Activated CD8-positive, alpha-beta memory T cell treated with anti-CD3 and anti-CD28 coated beads, Interleukin-2, amount 50 U/mL, for 24 hours (primary cell): ENCODE results near the gene RAD51D.
"Not testable (repeated sequence)": the region's sequence is repeated elsewhere in the genome, so short reads cannot be mapped to it uniquely, and the experiment has no call there.

ENCODE experiments used
- DNase-seq: peaks from one replicate; pipeline ENCODE4 v3.0.0-alpha.2; 2020; ENCODE audit errors: extremely low read depth

The RAD51D gene

DNA sequence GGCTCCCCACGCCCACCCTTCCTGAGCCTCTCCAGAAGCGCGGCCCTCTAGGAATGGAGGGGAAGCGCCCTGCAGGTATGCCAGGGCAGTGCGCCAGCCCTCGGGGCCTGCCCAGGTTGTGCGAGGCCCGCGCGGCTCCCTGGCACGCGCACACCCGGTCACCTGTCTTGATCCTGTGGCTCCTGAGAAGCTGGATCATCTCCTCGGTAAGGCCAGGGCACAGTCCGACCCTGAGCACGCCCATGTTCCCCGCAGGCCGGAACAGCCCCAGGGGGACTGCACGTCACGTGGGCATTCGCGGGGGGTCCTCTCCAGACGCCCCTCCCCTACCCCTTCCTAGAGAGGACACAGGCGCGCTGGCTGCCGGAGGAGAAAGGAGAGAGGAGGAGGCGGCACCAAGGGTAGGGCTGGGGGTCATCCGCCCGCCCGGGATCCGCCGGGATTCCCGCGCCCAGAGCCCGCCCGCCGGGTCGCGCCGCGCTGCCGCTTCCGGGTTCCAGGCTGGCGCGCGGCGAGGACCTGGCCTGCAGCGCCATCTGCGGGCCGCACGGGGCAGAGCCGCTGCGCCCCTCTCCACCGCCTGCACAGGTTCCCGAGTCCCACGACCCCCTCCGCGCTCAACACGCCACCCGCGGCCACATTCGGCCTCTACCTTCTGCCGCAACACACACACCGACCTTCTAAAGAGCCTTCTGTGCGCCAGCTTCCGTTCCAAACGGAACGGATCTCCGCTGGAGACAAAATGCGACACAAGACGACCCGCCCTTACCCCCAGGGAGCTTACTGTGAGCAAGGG, at the start of gene RAD51D:
RAD51D (minus strand) TSS at position 491 of the 796 bp plus-strand sequence; CDS start at position 244, 247 bp downstream.
- DNase-seq = peak; percentile 12

GRCh38 chr17:35167666-35168065, 48.0 kb upstream of the RAD51D start:
- no peak for DNase-seq

- no peak for DNase-seq
These were observed 47.4 kb upstream of the RAD51D start for GRCh38 chr17:35167046-35167445.

DNA sequence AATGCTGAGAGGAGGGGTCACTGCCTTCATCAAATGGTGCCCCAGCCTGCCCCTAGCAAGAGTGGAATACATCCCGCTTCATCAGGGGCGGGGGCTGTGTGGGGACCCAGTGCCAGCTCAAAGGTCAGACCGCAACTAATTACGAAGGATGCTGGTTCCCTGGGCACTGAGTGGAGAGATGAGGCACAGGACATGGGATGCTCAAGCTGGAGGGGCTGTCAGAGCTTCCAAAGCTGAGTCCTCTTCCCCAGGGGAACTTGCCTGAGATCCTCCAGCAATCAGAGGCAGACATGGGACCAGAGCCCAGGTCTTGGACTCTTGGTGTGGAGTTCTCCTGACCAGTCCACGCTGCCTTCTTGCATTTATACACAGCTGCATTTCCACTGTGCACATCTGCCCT, 46.9 kb upstream of the RAD51D start:
- DNase-seq = no peak

- DNase-seq = no peak
These were observed 45.1 kb upstream of the RAD51D start for GRCh38 chr17:35164716-35165115.

DNA sequence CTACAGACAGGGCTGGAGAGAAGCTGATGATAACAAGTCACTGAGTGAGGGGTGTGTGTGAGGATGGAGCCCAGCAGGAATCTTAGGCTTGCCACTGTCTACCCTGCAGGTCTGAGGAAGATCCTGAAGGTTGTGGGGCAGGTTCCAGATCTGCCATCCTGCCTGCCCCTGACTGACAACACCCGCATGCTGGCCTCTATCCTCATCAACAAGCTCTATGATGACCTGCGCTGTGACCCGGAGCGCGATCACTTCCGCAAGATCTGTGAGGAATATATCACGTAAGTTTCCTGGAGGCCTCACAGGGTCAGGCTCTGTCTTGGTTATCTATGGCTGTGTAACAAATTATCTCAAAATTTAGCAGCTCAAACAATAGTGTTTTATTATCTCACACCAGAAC, 44.2 kb upstream of the RAD51D start:
- DNase-seq = no peak

GRCh38 chr17:35162755-35163154, 43.1 kb upstream of the RAD51D start:
- no peak for DNase-seq

- DNase-seq = no peak
These were observed 41.7 kb upstream of the RAD51D start for GRCh38 chr17:35161281-35161761.

DNA sequence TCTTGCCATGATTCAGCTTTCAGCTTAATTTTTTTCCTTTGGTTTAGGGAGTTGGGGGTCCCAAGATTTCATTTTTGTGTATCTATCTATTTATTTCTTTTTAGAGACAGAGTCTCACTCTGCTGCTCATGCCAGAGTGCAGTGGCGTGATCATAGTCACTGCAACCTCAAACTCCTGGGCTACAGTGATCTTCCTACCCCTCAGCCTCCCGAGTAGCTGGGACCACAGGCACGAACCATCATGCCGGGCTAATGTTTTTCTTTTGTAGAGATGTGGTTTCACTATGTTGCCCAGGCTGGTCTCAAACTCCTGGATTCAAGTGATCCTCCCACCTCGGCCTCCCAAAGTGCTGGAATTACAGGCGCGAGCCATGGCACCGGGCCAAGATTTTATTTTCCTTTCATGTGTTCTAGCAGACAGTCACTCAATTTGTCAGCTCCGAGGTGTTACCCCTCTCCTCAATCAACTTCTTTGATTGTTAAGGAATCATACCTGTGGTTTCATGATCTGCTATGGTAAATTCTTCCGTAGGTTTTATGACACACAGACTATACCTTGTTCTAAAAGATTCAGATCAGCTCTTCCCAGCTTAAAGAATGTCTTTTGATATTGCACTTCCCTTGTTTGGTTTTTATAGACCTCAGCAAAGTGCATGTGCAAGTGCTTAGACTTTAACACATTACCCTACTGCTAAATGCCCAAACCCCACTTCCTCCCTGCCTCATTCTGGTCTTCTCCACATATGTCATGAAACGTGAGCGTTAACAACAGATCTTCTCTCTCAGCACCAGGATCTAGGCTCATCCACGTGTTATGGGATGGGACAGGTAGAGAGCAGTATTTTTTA, 40.9 kb upstream of the RAD51D start:
- no peak for DNase-seq

DNA sequence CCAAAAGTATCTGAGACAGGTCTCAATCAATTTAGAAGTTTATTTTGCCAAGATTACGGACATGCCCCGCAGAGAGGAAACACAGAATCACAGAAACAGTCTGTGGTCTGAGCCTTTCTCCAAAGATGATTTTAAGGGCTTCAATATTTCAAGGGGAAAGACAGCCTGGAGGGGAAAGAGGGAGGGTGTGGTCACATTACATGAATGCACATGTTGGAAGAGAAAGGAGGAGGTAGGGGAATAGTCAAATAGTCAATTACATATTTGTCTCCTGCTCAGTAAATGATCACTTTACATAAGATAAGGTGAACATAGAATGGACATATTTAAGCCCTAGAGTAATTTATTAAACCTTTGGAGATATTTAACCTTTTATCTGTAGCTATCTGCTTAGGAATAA, 40.3 kb upstream of the RAD51D start:
- DNase-seq = no peak

DNA sequence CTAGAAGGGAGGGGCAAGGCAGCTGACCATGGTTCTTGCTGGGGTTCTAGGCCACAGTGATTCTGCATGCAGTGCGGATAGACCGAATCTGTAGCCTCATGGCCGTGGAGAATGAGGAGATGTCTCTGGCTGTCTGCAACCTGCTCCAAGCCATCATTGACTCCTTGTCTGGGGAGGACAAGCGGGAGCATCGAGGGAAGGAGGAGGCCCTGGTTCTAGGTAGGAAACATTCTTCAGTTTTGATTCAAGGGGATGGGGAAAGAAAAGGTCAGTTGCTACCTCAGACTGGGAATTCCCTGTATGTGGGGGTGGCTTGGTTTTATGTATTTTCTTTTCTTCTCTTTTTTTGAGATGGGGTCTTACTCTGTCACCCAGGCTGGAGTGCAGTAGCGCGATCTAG, 35.6 kb upstream of the RAD51D start:
- no peak for DNase-seq

DNA sequence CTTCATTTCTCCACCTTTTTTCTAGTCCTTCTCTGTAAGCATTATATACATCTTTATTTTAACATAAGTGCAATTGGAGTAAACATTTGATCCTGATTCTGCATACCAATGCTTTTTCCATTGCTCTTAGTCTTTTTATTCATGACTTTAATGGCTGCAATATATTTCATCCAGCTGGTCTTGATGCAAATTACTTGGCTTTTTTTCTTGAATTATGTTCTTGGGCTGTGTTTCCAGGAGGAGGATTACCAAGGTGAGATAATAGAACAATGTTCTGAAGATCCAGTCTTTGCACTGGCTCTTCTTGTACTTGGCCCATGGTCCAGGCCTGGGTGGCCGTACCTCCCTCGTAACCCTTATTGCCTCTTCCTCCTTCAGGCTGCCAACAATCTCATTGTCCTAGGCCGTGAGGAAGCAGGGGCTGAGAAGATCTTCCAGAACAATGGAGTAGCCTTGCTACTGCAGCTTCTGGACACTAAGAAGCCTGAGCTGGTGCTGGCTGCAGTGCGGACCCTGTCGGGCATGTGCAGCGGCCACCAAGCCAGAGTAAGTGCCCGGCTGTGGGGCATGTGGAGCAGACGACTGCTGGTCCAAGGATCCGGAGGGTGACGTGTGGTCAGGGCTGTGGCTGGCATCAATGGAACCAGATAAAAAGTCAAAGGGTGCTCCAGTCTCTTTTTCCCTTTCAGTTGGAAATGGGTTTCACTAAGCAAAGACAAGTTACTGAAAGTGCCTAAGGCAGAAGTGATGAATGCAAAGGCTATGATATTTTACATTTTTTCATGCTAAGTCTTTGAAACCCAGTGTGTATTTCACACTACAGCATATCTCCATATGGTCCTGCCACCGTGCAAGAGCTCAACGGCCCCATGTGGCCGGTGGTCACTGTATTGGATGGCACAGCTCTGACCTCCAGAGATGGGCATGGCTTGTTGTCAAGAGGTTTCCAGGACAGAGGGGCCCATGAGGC, 34.8 kb upstream of the RAD51D start:
- DNase-seq = no peak

GRCh38 chr17:35152421-35153140, 32.9 kb upstream of the RAD51D start:
- no peak for DNase-seq

- not testable (repeated sequence) for DNase-seq
These were observed 31.4 kb upstream of the RAD51D start for GRCh38 chr17:35151080-35151479.

DNA sequence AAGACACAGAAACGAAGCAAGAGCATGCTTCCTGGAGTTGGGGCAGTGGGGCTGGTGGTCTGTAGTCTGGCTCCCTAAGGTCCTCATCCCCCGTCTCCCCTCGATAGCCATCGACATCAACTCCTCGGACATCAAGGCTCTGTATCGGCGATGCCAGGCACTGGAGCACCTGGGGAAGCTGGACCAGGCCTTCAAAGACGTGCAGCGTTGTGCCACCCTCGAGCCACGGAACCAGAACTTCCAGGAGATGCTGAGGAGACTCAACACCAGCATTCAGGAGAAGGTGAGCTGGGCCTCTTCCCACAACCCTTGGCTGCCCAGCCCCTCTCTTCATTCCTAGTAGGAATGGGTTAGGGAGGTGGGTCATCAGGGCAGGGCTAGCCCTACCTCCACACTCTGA, 30.3 kb upstream of the RAD51D start:
- no peak for DNase-seq

DNA sequence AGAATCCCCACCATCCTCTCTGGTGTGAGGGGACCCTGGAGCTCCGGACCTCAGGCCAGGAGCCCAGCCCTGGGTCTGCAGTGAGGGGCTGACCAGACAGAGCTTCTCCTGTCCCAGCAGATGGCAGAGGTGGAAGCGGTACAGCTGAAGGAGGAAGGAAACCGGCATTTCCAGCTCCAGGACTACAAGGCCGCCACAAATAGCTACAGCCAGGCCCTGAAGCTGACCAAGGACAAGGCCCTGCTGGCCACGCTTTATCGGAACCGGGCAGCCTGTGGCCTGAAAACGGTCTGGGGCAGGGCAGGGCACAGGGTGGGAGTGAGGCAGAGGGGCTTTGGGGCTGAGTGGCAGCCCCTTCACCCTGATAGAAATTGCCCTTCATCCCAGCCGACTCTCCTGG, 28.5 kb upstream of the RAD51D start:
- no peak for DNase-seq

DNA sequence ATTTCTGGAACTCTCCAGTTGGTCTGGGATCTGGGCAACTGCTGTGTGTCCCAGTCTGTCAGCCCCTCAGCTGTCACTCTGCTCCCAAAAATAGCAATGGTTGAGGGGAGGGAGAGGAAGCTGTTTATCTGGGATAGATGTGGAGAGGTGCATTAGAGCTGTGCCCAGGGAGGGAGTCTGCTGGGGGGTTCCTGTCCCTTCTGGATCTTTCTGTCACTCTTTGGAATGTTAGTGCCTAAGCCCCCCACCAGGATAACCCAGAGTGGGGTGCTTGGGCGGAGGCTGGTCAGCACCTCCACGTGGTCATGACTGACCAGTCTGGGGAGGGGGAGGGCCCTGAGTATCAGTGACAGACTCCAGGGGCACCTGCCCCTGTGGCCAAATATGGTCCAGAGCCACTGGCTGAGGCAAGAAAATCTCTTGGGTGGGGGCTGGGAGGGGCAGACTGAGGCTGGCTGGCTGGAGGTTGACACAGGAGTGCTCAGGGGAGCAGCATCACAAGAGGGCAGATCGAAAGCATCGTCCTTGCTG, 27.8 kb upstream of the RAD51D start, which contains the start of gene UNC45B:
UNC45B (plus strand) TSS at position 443 of the 531 bp plus-strand sequence. CDS start 447 bp downstream, outside the sequence.
- no peak for DNase-seq

GRCh38 chr17:35146214-35146833, 26.7 kb upstream of the RAD51D start:
- no peak for DNase-seq

DNA sequence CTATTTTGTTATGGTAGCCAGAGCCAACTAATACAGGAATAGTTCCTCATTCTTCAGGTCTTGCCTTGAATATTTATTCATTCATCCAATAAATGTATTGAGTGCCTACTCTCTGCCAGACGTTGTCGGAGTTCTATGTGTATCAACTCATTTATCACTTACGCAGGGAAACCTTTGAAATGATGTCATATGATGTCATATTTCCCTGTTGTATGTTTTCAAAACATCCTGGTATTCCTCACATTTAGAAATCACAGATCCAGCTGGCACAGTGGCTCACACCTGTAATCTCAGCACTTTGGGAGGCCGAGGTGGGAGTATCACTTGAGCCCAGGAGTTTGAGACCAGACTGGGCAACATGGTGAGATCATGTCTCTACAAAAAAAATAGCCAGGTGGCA, 25.2 kb upstream of the RAD51D start:
- no peak for DNase-seq

DNA sequence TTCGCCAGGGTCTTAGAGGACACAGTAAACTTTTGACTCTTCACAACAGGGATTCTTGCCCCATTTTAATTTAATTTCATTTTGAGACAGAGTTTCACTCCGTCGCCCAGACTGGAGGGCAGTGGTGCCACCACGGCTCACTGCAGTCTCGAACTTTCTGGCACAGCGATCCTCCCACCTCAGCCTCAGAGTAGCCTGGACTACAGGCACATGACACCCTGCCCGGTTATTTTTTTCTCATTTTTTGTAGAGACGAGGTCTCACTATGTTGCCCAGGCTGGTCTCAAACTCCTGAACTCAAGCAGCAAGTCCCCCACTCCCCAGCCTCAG, 22.8 kb upstream of the RAD51D start:
- no peak for DNase-seq
